Activated naive CD8-positive, alpha-beta T cell treated with anti-CD3 and anti-CD28 coated beads for 36 hours (primary cell): ENCODE measurements around the gene GTF3C5. TPM values are rescaled to one million over a fixed set of nuclear protein-coding genes. Genes with fewer than 3 reads are reported as not detected.
"Not testable (repeated sequence)": the region's sequence is repeated elsewhere in the genome, so short reads cannot be mapped to it uniquely, and the experiment has no call there.

Experiments used
- DNase-seq: peaks from one replicate; pipeline ENCODE4 v3.0.0; 2021
- H3K27ac Mint-ChIP-seq: one replicate; pipeline ENCODE4 v1.8.0; 2022; ENCODE audit warnings: mild to moderate bottlenecking, moderate library complexity, mixed read lengths
- H3K27me3 Mint-ChIP-seq: one replicate; pipeline ENCODE4 v1.8.0; 2022; ENCODE audit warnings: mild to moderate bottlenecking, mixed read lengths
- H3K36me3 Mint-ChIP-seq: one replicate; pipeline ENCODE4 v1.8.0; 2021; ENCODE audit warnings: mild to moderate bottlenecking, mixed read lengths
- H3K4me1 Mint-ChIP-seq: one replicate; pipeline ENCODE4 v1.8.0; 2021; ENCODE audit warnings: mixed read lengths
- H3K4me3 Mint-ChIP-seq: one replicate; pipeline ENCODE4 v1.8.0; 2022; ENCODE audit warnings: mild to moderate bottlenecking, moderate library complexity, mixed read lengths
- H3K9me3 Mint-ChIP-seq: one replicate; pipeline ENCODE4 v1.8.0; 2022; ENCODE audit warnings: mixed read lengths
- total RNA-seq, 2 experiments: library from RNA; stranded (reverse); gene quantifications; one replicate each; pipeline ENCODE4 v1.2.3, GENCODE V29; 2021

Gene GTF3C5
- total RNA-seq, 2 experiments from 2014 or later, result 85.4 to 90.2 TPM

- Mint-ChIP-seq H3K9me3 (peaks cover 6% of the 10 kb centered on the region), H3K27me3 (no peaks in the 10 kb centered on the region), H3K4me1 (peaks cover 37% of the 10 kb centered on the region), H3K4me3 (no peak overlapping the region), H3K36me3 (peaks cover 11% of the 10 kb centered on the region), H3K27ac (no peak overlapping the region)
- DNase-seq, result no peak
Measured at GRCh38 chr9:133035669-133036068, 4.9 kb downstream of the GTF3C5 start.

GRCh38 chr9:133037775-133038515 is 7.1 kb downstream of the GTF3C5 start:
- H3K27me3 Mint-ChIP-seq, result no peaks in the 10 kb centered on the region
- no peak overlapping the region for H3K4me3 Mint-ChIP-seq
- DNase-seq, result no peak
- peaks cover 8% of the 10 kb centered on the region for H3K36me3 Mint-ChIP-seq
- H3K27ac Mint-ChIP-seq, result no peak overlapping the region
- peaks cover 22% of the 10 kb centered on the region for H3K4me1 Mint-ChIP-seq
- no peaks in the 10 kb centered on the region for H3K9me3 Mint-ChIP-seq

DNA sequence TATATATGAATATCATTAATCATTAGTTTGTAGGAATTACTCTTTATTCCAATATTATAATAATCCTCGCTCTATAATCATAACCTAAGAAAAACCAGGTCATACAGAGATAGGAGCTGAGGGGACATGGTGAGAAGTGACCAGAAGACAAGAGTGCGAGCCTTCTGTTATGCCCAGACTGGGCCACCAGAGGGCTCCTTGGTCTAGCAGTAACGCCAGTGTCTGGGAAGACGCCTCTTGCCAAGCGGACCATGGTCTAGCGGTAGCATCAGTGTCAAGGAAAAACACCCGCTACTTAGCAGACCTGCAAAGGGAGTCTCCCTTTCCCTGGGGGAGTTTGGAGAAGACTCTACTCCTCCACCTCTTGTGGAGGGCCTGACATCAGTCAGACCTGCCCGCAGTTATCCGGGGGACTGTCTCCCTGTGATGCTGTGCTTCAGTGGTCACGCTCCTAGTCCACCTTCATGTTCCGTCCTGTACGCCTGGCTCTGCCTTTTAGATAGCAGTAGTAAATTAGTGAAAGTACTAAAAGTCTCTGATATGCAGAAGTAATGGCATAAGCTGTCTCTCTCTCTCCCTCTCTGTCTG is 10.2 kb downstream of the GTF3C5 start:
- not testable (repeated sequence) for H3K27ac Mint-ChIP-seq, H3K27me3 Mint-ChIP-seq, H3K9me3 Mint-ChIP-seq, H3K4me3 Mint-ChIP-seq, H3K36me3 Mint-ChIP-seq
- H3K4me1 Mint-ChIP-seq, result peaks cover 13% of the 10 kb centered on the region
- peak; percentile 43 for DNase-seq

DNA sequence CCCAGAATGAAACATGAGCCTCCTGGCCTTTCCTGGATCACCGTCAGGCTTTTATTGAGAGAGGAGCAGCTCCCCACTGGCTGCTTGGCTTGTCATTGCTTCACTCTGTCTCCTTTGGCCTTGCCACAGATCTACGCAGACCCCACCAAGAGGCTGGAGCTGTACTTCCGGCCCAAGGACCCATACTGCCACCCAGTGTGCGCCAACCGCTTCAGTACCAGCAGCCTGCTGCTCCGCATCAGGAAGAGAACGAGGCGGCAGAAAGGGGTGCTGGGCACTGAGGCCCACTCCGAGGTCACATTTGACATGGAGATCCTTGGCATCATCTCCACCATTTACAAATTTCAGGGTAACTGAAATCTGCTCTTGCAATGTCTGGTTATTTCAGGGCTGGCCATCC is 11.2 kb downstream of the GTF3C5 start:
- DNase-seq, result no peak
- H3K4me3 Mint-ChIP-seq, result no peak overlapping the region

GRCh38 chr9:133042676-133043075 is 11.9 kb downstream of the GTF3C5 start:
- Mint-ChIP-seq H3K27me3 (no peaks in the 10 kb centered on the region), H3K36me3 (peaks cover 9% of the 10 kb centered on the region), H3K4me1 (peaks cover 11% of the 10 kb centered on the region)

More for the DNA sequence above, 11.2 kb downstream of the GTF3C5 start:
- Mint-ChIP-seq H3K27me3 (no peaks in the 10 kb centered on the region), H3K36me3 (peaks cover 9% of the 10 kb centered on the region), H3K9me3 (no peaks in the 10 kb centered on the region), H3K4me1 (peaks cover 13% of the 10 kb centered on the region), H3K27ac (no peak overlapping the region)

GRCh38 chr9:133043449-133044035 is 12.7 kb downstream of the GTF3C5 start:
- no peaks in the 10 kb centered on the region for H3K27me3 Mint-ChIP-seq
- peaks cover 6% of the 10 kb centered on the region for H3K4me1 Mint-ChIP-seq
- H3K9me3 Mint-ChIP-seq, result no peaks in the 10 kb centered on the region
- DNase-seq, result no peak
- no peak overlapping the region for H3K27ac Mint-ChIP-seq
- no peak overlapping the region for H3K4me3 Mint-ChIP-seq
- peaks cover 9% of the 10 kb centered on the region for H3K36me3 Mint-ChIP-seq

More at GRCh38 chr9:133042676-133043075, 11.9 kb downstream of the GTF3C5 start:
- Mint-ChIP-seq H3K9me3 (no peaks in the 10 kb centered on the region), H3K4me3 (no peak overlapping the region), H3K27ac (no peak overlapping the region)
- DNase-seq, result no peak

- no peaks in the 10 kb centered on the region for H3K27me3 Mint-ChIP-seq
- H3K9me3 Mint-ChIP-seq, result no peaks in the 10 kb centered on the region
- H3K27ac Mint-ChIP-seq, result no peak overlapping the region
- H3K4me3 Mint-ChIP-seq, result no peak overlapping the region
- H3K36me3 Mint-ChIP-seq, result peaks cover 9% of the 10 kb centered on the region
- DNase-seq, result no peak
- H3K4me1 Mint-ChIP-seq, result peaks cover 4% of the 10 kb centered on the region
Measured at GRCh38 chr9:133044125-133044524, 13.3 kb downstream of the GTF3C5 start.

GRCh38 chr9:133044661-133045060 is 13.9 kb downstream of the GTF3C5 start:
- no peaks in the 10 kb centered on the region for H3K9me3 Mint-ChIP-seq
- H3K36me3 Mint-ChIP-seq, result peaks cover 9% of the 10 kb centered on the region
- DNase-seq, result no peak
- H3K27ac Mint-ChIP-seq, result no peak overlapping the region
- H3K4me1 Mint-ChIP-seq, result peaks cover 4% of the 10 kb centered on the region
- no peak overlapping the region for H3K4me3 Mint-ChIP-seq
- no peaks in the 10 kb centered on the region for H3K27me3 Mint-ChIP-seq

DNA sequence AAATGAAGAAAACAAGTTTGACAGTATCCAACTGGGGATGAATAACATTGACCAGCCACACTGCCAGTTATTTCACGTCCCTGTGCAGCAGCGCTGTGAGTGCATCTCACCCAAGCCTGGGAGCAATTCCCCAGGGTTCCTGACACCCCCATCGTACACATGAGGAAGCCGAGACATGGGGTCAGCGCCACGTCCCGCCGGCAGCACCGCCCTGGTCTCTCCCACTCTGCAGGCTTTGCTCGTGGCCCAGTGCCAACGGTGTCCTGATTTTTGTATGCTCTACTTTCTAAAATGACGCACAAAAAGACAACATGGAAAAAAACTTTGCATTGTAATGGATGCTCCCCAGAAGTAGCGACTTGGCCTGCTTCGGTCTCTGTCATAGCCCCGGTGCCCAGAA is 14.3 kb downstream of the GTF3C5 start:
- peaks cover 4% of the 10 kb centered on the region for H3K4me1 Mint-ChIP-seq
- peaks cover 14% of the 10 kb centered on the region for H3K36me3 Mint-ChIP-seq
- H3K27me3 Mint-ChIP-seq, result no peaks in the 10 kb centered on the region
- H3K9me3 Mint-ChIP-seq, result no peaks in the 10 kb centered on the region
- DNase-seq, result no peak
- no peak overlapping the region for H3K4me3 Mint-ChIP-seq
- no peak overlapping the region for H3K27ac Mint-ChIP-seq

DNA sequence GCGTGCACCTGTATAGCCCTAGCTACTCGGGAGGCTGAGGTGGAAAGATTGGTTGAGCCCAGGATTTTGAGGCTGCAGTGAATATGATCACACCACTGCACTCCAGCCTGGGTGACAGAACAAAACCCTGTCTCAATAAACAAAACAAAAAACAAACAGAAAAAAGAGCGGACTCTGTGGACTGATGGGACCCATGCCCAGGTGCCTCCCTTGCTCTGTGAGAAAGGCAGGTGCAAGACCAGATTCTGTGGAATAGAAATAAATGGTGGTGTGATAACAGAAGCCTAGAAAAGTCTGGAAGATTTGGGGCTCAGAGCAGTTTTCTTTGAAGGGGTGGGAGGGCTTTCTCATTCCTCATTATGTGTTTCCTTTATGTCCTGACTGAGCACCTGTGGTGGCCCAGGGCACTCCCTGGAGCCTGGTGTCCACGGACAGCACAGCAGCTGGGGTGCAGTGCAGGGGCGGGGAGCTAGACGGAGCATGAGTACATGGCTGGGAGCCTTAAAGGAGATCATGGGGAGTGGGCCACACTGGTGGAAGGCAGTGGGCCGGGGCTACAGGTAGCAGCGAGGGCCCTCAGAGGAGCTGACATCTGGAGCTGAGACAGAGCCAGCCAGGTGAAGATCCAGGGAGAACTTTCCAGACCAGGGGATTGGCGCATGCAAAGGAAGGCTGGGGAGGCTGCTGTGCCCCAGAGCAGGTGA is 15.6 kb downstream of the GTF3C5 start:
- DNase-seq, result no peak
- peaks cover 4% of the 10 kb centered on the region for H3K4me1 Mint-ChIP-seq
- no peak overlapping the region for H3K27ac Mint-ChIP-seq
- no peaks in the 10 kb centered on the region for H3K9me3 Mint-ChIP-seq
- H3K4me3 Mint-ChIP-seq, result no peak overlapping the region
- no peaks in the 10 kb centered on the region for H3K27me3 Mint-ChIP-seq
- peaks cover 17% of the 10 kb centered on the region for H3K36me3 Mint-ChIP-seq

- no peak for DNase-seq
- H3K4me3 Mint-ChIP-seq, result no peak overlapping the region
- peaks cover 16% of the 10 kb centered on the region for H3K36me3 Mint-ChIP-seq
- no peak overlapping the region for H3K27ac Mint-ChIP-seq
- H3K9me3 Mint-ChIP-seq, result no peaks in the 10 kb centered on the region
- peaks cover 4% of the 10 kb centered on the region for H3K4me1 Mint-ChIP-seq
- H3K27me3 Mint-ChIP-seq, result no peaks in the 10 kb centered on the region
Measured at GRCh38 chr9:133046900-133047295, 16.1 kb downstream of the GTF3C5 start.

- no peaks in the 10 kb centered on the region for H3K27me3 Mint-ChIP-seq
- no peak for DNase-seq
- H3K4me1 Mint-ChIP-seq, result peaks cover 4% of the 10 kb centered on the region
- H3K27ac Mint-ChIP-seq, result no peak overlapping the region
- no peaks in the 10 kb centered on the region for H3K9me3 Mint-ChIP-seq
- H3K4me3 Mint-ChIP-seq, result no peak overlapping the region
- H3K36me3 Mint-ChIP-seq, result peaks cover 13% of the 10 kb centered on the region
Measured at GRCh38 chr9:133048595-133048994, 17.8 kb downstream of the GTF3C5 start.

GRCh38 chr9:133049043-133049442 is 18.2 kb downstream of the GTF3C5 start:
- Mint-ChIP-seq H3K36me3 (peaks cover 17% of the 10 kb centered on the region), H3K9me3 (no peaks in the 10 kb centered on the region), H3K4me3 (no peak overlapping the region), H3K4me1 (peaks cover 4% of the 10 kb centered on the region), H3K27me3 (no peaks in the 10 kb centered on the region), H3K27ac (no peak overlapping the region)
- DNase-seq, result no peak

- H3K4me3 Mint-ChIP-seq, result no peak overlapping the region
- no peaks in the 10 kb centered on the region for H3K9me3 Mint-ChIP-seq
- H3K27ac Mint-ChIP-seq, result no peak overlapping the region
- no peaks in the 10 kb centered on the region for H3K4me1 Mint-ChIP-seq
- peaks cover 20% of the 10 kb centered on the region for H3K36me3 Mint-ChIP-seq
- DNase-seq, result no peak
- no peaks in the 10 kb centered on the region for H3K27me3 Mint-ChIP-seq
Measured at GRCh38 chr9:133050142-133050541, 19.3 kb downstream of the GTF3C5 start.

DNA sequence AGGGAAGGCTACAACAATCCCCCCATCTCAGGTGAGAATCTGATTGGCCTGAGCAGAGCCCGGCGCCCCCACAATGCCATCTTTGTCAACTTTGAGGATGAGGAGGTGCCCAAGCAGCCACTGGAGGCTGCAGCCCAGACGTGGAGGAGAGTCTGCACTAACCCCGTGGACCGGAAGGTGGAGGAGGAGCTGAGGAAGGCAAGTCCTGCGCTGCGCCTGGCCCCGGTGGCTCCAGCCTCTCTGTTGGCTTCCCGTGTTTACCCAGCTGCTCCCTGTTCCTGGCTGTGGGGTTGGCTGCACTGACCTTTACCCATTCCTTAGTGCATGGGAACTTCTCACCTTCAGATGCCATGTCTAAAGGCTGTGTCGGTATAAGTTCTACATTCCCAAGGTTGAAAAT is 20.0 kb downstream of the GTF3C5 start:
- H3K27me3 Mint-ChIP-seq, result no peaks in the 10 kb centered on the region
- H3K27ac Mint-ChIP-seq, result no peak overlapping the region
- H3K4me3 Mint-ChIP-seq, result no peak overlapping the region
- peaks cover 20% of the 10 kb centered on the region for H3K36me3 Mint-ChIP-seq
- DNase-seq, result no peak
- H3K9me3 Mint-ChIP-seq, result no peaks in the 10 kb centered on the region
- no peaks in the 10 kb centered on the region for H3K4me1 Mint-ChIP-seq
